CD4-positive, alpha-beta T cell treated with Interleukin-1 beta for 1 hour (primary cell): ENCODE data around the gene LIPA.
"Not testable (repeated sequence)": the region's sequence is repeated elsewhere in the genome, so short reads cannot be mapped to it uniquely, and the experiment has no call there.

Source experiments
- DNase-seq, 2 donors: peaks; one replicate each; pipeline ENCODE4 v3.0.0-alpha.2; 2020 to 2022

LIPA gene

GRCh38 chr10:89269433-89270152, 18.0 kb upstream of the LIPA start:
- DNase-seq: no peak

- DNase-seq: no peak
Observed at GRCh38 chr10:89266721-89267453, 15.3 kb upstream of the LIPA start.

- no peak for DNase-seq
Observed at GRCh38 chr10:89263531-89263930, 12.0 kb upstream of the LIPA start.

GRCh38 chr10:89263091-89263490, 11.5 kb upstream of the LIPA start:
- DNase-seq: no peak

- DNase-seq: no peak
Observed at GRCh38 chr10:89262086-89263051, 10.8 kb upstream of the LIPA start.

GRCh38 chr10:89258881-89259280, 7.3 kb upstream of the LIPA start:
- no peak for DNase-seq

GRCh38 chr10:89257581-89257980, 6.0 kb upstream of the LIPA start:
- DNase-seq: no peak

- DNase-seq: no peak
Observed at GRCh38 chr10:89256962-89257361, 5.4 kb upstream of the LIPA start.

GRCh38 chr10:89256340-89256739, 4.8 kb upstream of the LIPA start:
- DNase-seq: no peak

- no peak for DNase-seq
Observed at GRCh38 chr10:89255793-89256192, 4.2 kb upstream of the LIPA start.

- DNase-seq: not testable (repeated sequence)
Observed at GRCh38 chr10:89255091-89255579, 3.6 kb upstream of the LIPA start.

GRCh38 chr10:89252225-89252585, 630 bp upstream of the LIPA start:
- no peak for DNase-seq

GRCh38 chr10:89250865-89251408, 638 bp downstream of the LIPA start:
- DNase-seq: no peak

GRCh38 chr10:89248990-89249389, 2.6 kb downstream of the LIPA start:
- no peak for DNase-seq

- DNase-seq: not testable (repeated sequence)
Observed at GRCh38 chr10:89247623-89248022, 4.0 kb downstream of the LIPA start.

GRCh38 chr10:89245802-89246201, 5.8 kb downstream of the LIPA start:
- no peak for DNase-seq

- peak in 1 of 2 donors; percentile 16 for DNase-seq
Observed at GRCh38 chr10:89242840-89243568, 8.6 kb downstream of the LIPA start.

GRCh38 chr10:89242345-89242684, 9.3 kb downstream of the LIPA start:
- no peak for DNase-seq

- DNase-seq: no peak
Observed at GRCh38 chr10:89241486-89242344, 9.9 kb downstream of the LIPA start.

- no peak for DNase-seq
Observed at GRCh38 chr10:89241026-89241425, 10.5 kb downstream of the LIPA start.

GRCh38 chr10:89240519-89240918, 11.1 kb downstream of the LIPA start:
- no peak for DNase-seq
